Left renal cortex interstitium (tissue), 4 donors: Measurements from ENCODE around the gene LRRC74B. TPM values are rescaled to one million over a fixed set of nuclear protein-coding genes. Genes with fewer than 3 reads are reported as not detected.
"Not testable (repeated sequence)": the region's sequence is repeated elsewhere in the genome, so short reads cannot be mapped to it uniquely, and the experiment has no call there.

ENCODE experiments used
- DNase-seq, 4 donors: peaks; one replicate each; pipeline ENCODE4 v3.0.0-alpha.2; 2013; ENCODE audit warnings: low read depth in 4 of 4, low spot score in 2 of 4, missing footprints in 1 of 4
- polyA plus RNA-seq, 4 donors: library from polyadenylated mRNA; unstranded; fragments of 120-200 nt; gene quantifications; one replicate each; pipeline ENCODE4 v1.2.1, GENCODE V29; 2013; ENCODE audit not compliant: insufficient read length in 4 of 4

Gene LRRC74B
- polyA plus RNA-seq, 4 donors, result 0.16 to 0.30 (median 0.19) TPM

DNA sequence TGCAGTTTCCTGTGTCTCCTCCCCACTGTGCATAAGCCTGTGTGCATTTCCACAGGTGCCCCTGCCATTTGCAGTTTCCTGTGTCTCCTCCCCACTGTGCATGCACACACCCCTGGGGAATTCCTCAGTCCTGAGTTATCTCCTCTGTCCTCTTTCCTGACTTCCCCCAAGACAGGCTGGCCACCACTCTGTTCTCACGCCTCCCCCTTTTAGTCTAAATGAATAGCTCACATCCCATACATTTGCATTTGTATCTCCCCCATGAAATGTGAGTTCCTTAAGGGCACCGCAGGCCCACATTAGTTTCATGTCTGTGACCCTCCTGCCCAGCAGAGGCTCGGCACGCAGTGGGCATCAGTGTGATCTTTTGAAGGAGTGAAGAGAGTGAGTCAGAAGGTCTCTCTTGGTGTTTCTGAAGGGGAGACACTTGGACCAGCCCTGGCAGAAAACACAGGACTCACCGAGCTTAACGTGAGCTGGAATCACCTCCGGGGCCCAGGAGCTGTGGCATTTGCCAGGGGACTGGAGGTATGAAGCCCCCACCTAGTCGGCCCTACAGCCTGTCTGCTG, 6.2 kb downstream of the LRRC74B start:
- DNase-seq, result no peak

DNA sequence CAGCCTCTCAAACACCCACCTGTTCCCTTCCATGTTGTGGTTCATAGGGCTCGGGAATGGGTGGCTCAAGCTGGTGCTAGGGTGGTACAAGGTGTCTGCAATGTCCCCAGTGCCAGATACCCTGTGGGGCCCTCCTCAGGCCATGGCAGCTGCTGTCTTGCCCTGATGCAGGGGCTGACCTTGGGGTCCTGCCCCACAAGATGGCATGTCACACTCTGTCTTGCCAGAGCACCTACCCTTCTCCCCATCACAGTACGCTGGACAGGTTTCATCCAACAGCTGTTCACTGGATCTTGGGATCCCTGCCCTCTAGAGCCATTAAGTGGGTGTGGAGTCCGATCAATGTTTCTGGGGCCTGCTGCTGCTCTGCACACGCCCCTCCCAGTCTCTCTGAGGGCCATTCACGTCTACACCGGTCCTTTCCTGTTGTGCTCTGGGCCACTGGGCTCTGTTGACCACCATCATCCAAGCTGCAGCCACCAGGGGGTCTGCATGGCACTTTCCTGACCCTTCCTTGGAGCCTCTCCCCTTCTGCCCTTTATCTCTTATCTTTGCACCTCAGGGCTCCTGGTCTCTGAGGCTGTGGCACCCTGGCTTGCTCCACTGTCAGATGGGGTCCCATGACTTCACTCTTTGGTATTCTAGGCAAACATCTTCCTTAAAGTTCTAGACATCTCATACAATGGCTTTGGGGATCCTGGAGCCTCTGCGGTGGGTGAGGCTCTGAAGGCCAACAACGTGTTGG, 7.1 kb downstream of the LRRC74B start:
- DNase-seq, result no peak

DNA sequence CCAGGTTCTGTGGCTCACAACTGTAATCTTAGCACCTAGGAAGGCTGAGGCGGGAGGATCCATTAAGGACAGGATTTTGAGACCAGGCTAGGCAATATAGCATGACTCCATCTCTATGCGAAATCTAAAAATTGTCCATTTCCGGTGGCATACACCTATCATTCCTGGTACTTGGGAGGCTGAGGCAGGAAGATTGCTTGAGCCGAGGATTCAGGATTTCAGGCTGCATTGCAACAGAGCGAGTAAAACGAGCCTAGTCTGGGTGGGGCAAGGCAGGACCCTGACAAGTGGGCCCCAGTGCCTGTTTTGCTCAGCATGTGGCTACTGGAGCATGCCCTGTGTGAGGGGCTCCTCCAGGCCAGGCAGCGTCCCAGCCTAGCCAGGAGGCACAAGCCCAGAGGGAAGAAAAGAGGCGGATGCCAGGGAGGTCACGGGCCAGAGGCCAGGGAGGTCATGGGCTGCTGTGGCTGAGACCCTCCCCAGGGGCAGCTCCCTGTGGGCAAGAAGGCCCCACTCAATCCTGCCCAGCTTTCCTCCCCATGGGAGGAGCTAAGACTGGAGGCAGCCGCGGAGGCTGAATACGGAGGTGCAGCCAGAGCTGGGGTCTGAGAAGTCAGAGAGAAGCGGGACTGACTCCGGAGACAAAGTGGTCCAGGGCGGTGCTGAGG, 8.4 kb downstream of the LRRC74B start:
- no peak for DNase-seq

DNA sequence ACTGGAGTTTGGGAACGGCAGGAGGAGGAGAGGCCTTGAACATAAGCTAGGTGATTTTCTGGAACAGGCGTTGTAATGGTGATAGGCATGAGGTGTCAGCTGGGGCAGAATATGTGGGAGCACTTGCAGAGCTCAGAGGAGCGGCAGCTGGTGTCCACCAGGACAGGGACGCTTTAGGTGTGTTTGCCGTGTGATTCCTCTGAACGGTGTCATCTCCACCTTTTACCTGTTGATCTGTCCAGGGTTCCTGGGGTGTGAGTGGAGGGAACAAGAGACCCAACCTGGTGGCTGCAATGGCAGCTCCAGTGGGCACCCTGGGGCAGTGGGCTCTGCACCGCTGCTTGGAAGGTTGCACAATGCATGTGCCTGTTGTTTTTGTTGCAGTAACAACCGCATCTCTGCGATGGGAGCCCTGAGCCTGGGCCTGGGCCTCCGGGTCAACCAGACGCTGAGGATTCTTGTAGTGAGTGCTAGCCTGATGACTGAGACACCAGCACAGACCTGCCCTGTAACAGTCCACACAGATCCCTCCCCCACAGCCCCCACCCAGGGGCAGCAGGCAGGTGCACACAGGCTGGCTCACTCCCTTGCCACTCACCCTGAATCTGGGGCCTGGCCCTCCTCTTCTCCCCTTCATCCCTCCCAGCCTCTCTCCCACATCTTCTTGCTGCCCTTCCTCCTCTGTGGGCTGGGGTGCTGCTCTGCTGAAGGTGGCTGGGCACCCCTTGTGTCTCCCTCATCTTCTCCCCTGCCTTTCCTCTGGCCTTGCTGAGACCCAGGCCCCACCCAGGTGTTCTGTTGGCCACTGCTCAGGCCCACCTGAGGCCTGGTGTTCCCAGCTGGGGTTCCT, 9.2 kb downstream of the LRRC74B start:
- DNase-seq, result no peak

DNA sequence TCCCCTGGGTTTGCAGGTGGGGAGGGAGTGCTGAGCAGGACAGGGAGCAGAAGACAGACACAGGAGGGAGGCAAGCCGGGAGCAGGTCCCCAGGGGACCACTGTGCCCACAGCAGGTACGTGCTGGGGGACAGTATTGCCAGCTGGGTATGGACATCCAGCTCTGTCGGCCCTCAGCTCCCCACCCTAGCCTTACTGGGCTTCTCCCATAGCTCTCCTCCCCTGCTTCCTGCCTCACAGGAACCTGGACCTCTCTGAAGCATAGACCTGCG, 9.8 kb downstream of the LRRC74B start:
- no peak for DNase-seq

DNA sequence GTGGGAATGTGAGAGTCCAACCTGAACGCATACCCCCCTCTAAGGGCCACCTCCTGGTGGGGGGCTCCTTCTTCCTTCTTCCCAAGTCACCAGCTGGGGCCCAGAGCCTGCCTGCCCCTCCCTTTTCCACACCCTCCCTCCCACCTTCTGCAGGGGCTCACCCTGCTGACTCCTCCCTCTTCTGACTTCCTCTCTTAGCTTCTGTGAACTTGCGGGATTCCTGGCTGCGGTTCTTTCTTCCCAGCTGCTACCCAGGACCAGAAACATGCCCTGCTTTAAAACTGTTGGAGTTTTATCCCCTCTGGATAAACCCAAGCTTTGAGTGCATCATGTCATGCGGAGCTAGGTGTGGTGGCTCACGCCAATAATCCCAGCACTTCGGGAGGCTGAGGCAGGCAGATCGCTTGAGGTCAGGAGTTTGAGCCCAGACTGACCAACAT, 10.2 kb downstream of the LRRC74B start:
- DNase-seq, result no peak

DNA sequence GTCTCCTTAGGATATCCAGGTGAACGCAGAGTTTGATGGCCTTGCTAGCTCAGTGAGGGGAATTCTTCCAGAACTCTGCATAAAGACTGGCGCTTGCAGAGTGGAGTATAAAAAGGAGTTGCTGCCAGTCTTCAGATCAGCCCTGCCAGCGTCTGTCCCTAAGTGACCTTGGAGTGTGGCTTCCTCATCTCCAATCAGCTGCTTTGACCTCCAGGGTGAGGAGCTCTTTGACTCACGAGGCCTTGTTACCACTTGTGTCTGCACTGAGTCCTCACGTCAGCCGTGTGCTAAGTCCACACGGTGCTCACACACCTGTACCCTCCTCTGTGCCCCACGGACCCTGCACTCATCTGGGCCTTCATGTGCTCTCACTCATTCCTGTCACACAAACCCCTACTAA, 14.6 kb downstream of the LRRC74B start:
- not testable (repeated sequence) for DNase-seq

DNA sequence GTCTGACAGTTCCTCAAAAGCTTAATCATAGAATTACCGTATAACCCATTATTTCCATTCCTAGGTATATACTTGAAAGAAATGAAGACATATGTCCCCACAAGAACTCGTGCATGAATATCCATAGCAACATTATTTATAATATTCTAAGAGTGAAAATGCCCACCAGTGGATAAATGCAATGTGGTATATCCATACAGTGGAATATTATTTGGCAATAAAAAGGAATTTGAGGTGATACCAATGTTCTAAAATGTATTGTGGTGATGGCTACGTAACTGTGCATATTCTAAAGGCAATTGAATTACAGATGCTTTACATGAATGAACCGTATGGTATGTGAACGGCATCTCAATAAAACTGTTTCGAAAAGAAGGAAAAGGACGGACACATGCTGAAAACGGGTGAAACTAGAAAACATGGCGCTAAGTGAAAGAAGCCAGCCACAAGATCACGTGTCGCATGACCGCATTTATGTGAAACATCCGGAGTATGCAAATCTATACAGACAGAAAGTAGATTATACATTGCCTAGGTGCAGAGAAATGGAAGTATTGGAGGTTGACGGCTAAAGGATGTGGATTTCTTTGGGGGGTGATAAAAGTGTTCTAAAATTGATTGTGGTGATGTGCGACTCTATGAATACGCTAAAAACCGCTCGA, 16.0 kb downstream of the LRRC74B start:
- DNase-seq, result not testable (repeated sequence)

DNA sequence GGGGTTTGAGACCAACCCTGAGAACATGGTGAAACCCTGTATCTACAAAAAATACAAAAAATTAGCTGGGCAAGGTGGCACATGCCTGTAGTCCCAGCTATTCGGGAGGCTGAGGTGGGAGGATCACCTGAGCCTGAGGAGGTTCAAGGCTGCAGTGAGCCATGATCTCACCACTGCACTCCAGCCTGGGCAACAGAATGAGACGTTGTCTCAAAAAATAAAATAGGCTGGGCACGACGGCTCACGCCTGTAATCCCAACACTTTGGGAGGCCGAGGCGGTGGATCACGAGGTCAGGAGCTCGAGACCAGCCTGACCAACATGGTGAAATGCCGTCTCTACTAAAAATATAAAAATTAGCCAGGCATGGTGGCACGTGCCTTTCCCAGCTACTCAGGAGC, 18.7 kb downstream of the LRRC74B start:
- DNase-seq, result not testable (repeated sequence)

DNA sequence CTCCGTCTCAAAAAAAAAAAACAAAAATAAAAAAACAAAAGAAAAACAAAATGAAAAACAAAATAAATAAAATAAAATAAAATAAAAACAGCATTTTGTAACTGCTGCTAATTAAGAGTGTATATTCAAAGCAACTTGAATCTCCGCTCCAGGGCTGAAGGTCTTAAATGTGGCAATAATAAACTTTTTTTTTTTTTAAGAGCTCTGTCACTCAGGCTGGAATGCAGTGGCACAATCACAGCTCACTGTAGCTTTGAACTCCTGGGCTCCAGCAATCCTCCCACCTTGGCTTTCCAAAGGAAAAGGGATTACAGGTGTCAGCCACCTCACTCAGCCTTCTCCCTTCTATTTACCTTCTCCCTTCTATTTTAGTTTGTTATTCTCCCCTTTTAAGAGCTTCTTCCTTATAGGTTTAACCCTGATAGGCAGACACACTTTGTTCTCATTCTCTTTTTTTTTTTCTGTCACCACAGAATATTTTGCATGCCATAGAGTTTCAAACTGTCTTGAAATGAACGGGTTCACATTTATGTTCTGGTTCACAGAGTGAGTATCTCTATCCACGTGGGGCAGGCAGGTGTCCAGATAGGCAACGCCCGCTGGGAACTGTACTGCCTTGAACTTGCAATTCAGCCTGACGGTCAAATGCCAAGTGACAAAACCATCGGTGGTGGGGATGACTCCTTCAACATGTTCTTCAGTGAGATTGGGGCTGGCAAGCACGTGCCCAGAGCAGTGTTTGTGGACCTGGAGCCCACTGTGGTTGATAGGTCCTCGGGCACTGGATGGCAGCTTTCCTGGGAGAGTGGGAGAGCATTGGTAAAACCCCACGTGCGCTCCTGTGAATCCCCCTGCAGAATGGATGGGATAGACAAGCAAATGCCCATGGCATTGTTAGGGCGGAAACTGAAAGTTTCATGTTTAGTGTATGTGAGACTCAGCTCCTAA, 19.4 kb downstream of the LRRC74B start:
- no peak for DNase-seq

DNA sequence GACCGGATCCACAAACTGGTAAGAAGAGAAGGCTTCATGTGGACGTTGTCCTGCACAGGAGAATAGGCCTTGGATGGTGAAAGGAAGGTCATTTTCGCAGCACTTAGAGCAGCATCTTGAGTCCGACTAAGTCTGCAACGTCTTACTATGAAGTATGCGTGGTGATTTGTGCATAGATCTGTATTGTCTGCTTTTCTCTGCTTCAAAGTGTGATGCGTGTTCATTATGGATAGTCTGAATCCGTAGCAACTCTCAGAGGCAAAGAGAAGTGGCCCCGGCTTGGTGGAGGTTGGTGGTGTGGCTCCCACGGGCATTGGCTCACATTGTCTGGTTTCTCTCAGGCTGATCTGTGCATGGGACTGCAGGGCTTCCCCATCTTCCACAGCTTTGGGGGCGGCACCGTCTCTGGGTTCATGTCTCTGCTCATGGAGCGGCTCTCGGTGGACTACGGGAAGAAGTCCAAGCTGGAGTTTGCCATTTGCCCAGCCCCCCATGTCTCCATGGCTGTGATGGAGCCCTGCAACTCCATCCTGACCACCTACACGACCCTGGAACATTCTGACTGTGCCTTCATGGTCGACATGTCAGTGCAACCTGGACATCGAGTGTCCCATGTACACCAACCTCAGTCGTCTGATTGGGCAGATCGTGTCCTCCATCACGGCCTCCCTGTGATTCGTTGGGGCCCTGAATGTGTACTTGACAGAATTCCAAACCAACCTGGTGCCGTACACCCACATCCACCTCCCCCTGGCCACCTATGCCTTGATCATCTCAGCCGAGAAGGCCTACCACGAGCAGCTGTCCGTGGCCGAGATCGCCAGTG, 21.5 kb downstream of the LRRC74B start:
- no peak for DNase-seq

DNA sequence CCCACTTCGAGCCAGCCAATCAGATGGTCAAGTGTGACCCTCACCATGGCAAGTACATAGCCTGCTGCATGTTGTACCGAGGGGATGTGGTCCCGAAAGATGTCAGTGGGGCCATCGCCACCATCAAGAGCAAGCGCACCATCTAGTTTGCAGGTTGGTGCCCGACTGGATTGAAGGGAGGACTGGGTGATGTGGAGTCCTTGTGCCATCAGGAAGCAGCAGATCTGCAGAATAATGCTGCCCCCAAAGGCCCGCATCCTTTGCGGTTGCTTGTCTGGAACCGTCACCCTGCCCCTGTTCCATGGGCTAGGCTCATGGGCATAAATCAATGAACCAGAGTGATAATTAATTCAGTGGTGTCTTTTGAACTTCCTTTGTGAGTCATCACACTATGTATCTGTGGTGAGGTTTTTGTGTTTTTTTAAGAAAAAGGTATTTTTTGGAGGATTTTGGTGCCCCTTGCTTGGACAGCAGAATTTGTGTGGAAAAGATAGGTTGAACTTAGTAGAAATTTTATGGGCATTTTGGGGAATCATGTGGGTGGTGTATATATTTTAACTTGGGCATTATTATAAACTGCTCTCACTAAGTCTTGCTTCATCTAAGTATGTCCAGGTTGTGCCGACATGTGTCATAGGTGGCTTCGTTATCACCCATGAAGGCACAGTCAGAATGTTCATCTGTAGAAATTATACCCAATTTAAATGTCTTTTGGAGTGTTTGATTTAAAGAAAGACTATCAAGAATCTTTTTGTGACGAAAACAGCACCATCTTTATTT, 22.3 kb downstream of the LRRC74B start:
- no peak for DNase-seq

DNA sequence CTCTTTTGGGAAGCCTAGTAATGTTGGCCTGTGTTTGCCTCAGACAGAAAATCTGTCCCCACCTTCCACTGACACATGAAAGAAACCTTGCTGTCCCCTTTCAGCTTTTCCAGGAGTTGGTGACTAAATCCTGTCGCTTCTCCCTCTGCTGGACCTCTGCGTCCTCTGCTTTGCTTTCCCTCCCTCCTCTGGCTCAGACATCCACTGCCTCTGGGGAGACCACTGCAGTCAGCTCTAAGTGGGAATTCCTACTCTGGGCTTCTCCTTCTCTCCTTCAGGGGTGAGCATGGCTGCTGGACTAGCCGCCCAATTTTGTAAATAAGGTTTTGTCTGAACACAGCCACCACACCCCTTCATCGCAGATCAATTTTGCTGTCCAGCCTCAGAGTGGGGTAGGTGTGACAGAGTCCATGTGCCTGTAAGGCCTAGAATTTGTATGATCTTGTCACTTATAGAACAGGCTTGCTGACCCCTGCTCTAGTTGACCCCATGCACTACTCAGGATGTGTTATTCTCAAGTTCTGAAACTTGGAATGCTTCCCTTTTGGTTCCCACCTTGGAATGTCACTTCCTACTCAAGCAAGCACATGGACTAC, 23.0 kb downstream of the LRRC74B start:
- DNase-seq, result no peak

DNA sequence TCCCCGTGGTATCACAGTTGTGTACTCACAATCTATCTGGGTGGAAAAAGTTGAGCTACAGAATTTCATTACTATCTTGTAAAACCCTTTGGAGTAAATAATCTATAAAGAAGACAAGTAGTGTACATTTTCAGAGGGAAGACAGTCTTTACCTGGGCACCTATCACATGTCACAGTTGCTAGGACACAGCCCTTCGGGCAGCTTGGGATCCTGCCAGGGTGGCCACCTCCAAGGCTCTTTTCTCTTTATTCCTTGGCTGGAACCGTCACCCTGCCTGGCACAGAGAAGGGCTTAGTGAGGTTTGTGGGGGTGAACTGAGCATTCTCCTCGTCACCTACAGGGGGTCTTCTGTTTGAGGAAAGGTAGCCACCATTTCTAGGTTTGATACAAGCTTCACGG, 23.6 kb downstream of the LRRC74B start:
- DNase-seq, result no peak

DNA sequence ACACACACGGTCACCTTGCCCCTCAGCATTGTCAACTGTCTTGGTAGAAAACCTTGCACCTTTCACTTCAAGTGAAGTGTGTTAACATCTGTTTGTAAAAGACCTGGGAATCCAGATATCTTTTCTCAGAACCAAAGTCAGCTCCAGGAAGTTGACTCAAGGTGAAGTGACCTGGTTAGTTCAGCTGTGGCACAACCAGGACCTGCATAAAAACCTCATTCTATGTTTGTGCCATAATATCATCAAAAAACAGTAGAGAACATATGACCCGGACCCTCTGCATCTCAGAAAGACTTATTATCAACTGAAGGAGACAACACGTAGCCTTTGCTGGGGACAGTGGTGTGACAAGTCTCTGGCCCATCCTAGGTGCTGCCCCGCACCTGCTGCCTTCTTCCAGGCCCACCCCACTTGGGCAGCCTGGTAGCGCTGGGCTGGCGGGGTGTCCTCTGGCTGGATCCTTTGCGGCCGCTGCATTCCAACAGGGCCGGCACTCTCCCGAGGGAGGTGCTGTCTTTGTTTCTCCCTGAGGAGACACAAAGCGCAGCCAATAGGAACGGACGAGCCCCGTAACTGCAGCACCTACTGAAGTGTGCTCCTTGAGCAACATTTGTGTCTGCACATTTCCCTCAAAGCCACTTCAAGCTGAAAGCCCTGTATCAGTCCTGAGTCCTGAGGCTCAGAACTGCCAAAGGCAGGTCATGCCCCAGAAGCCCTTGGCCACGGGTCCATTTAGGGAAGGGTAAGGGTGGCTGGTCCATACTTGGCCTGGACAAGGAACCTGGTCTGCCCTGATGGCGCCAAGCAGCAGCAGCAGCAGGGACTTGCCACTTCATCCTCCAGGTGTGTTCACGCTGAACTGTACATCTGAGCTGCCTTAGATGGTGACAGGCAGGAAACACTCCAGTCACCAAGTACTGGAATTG, 25.2 kb downstream of the LRRC74B start:
- no peak for DNase-seq

DNA sequence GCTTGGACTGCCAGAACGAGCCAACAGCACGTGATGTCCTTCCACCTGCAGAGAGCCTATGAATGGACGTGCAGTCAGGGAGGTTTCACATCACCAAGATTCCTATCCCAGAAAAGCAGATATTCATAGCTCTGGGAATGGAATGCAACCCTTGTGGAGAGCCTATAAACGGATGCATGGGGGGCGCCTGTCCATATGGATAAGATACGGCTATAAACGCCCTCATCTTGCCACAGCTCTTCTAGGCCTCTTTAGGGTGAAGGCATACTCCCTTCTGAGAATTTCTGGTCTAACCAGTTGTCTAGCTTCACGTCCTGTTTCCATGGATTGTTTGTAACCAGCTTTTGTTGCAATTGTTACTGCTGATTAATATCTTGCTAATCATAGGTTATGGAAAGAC, 26.1 kb downstream of the LRRC74B start:
- not testable (repeated sequence) for DNase-seq

DNA sequence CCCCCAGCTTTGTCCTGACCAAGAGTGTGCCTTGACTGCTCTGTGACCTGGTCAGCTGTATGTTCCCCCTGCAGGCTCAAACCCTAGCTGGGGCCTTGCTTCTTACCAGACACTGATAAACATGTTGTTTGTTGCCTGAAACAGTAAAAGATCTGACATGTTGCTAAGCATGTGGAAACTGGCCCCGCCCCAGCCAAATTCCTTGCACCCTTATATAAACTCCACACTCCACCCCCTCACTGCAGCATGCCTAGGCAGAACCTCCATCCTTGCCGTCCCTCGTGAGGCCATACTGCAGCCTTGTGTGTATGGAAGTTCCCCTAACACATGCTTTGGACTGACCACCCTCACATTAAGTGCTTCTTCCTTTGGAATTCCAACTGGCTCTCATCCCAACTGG, 27.3 kb downstream of the LRRC74B start:
- no peak for DNase-seq
